Left lobe of liver (tissue), 2 donors: ENCODE measurements around the gene NAXD. TPM values are rescaled to one million over a fixed set of nuclear protein-coding genes. Genes with fewer than 3 reads are reported as not detected.
"Not testable (repeated sequence)": the region's sequence is repeated elsewhere in the genome, so short reads cannot be mapped to it uniquely, and the experiment has no call there.

Experiments used
- ATAC-seq: fragments of 200-7000 bp; cut with Tn5 transposase; one replicate; pipeline ENCODE4 v1.9.1; 2020; ENCODE audit warnings: mild to moderate bottlenecking, moderate library complexity
- DNase-seq: peaks from one replicate; pipeline ENCODE4 v3.0.0-alpha.2; 2020; ENCODE audit warnings: low spot score
- total RNA-seq: library from RNA; stranded (reverse); gene quantifications from one replicate; pipeline ENCODE4 v1.2.1, GENCODE V29; 2021
- donor health status: DM: no; HTN: no; CAD: no; lungs with moderate emphysema.
- donor health status: DM: no; HTN: yes; CAD: no.

NAXD gene
- total RNA-seq, result 34.4 TPM

GRCh38 chr13:110615322-110616102 is at the start of gene NAXD:
Gene NAXD (plus strand): TSS chr13:110615545. CDS start chr13:110615602, 57 bp downstream.
- ATAC-seq (peak; percentile 84), DNase-seq (peak; percentile 98)

- ATAC-seq, result no peak
- no peak for DNase-seq
Observed at GRCh38 chr13:110566171-110566570, 49.2 kb upstream of the NAXD start.

- ATAC-seq, result no peak
- DNase-seq, result peak; percentile 22
Observed at GRCh38 chr13:110568612-110569011, 46.7 kb upstream of the NAXD start.

- ATAC-seq, result not testable (repeated sequence)
- peak; percentile 7 for DNase-seq
Observed at GRCh38 chr13:110569962-110570361, 45.4 kb upstream of the NAXD start.

GRCh38 chr13:110570886-110571285 is 44.5 kb upstream of the NAXD start:
- DNase-seq, result peak; percentile 27
- no peak for ATAC-seq

- ATAC-seq, result no peak
- peak; percentile 38 for DNase-seq
Observed at GRCh38 chr13:110571896-110572777, 43.2 kb upstream of the NAXD start.

GRCh38 chr13:110572778-110573118 is 42.6 kb upstream of the NAXD start:
- ATAC-seq, result no peak
- DNase-seq, result no peak

- ATAC-seq (no peak), DNase-seq (no peak)
Observed at GRCh38 chr13:110574161-110574560, 41.2 kb upstream of the NAXD start.

GRCh38 chr13:110575322-110576069 is 39.8 kb upstream of the NAXD start:
- DNase-seq (peak; percentile 47), ATAC-seq (peak; percentile 72)

- DNase-seq (peak; percentile 44), ATAC-seq (no peak)
Observed at GRCh38 chr13:110576070-110576394, 39.3 kb upstream of the NAXD start.

GRCh38 chr13:110576736-110577476 is 38.4 kb upstream of the NAXD start:
- ATAC-seq, result peak; percentile 81
- peak; percentile 48 for DNase-seq

GRCh38 chr13:110578363-110578762 is 37.0 kb upstream of the NAXD start:
- peak; percentile 27 for DNase-seq
- no peak for ATAC-seq

- no peak for ATAC-seq
Observed at GRCh38 chr13:110580800-110581199, 34.5 kb upstream of the NAXD start.

GRCh38 chr13:110581506-110582185 is 33.7 kb upstream of the NAXD start:
- no peak for ATAC-seq
- DNase-seq, result peak; percentile 38

More at GRCh38 chr13:110580800-110581199, 34.5 kb upstream of the NAXD start:
- DNase-seq, result no peak

- DNase-seq (peak; percentile 30), ATAC-seq (no peak)
Observed at GRCh38 chr13:110582421-110582954, 32.9 kb upstream of the NAXD start.

GRCh38 chr13:110583178-110583865 is 32.0 kb upstream of the NAXD start:
- no peak for ATAC-seq
- no peak for DNase-seq

GRCh38 chr13:110589793-110590390 is 25.5 kb upstream of the NAXD start:
- DNase-seq (no peak), ATAC-seq (no peak)

- no peak for ATAC-seq
- peak; percentile 32 for DNase-seq
Observed at GRCh38 chr13:110590577-110590976, 24.8 kb upstream of the NAXD start.

- no peak for DNase-seq
- no peak for ATAC-seq
Observed at GRCh38 chr13:110592665-110593064, 22.7 kb upstream of the NAXD start.
